ENCODE measurements around the gene FAF2.
A peak's percentile ranks its signal among the peaks of the same experiment; 100 is the strongest.

FAF2 gene

GRCh38 chr5:176531902-176532493 lies 83.8 kb downstream of the FAF2 start:
- no peak for DNase-seq (ENCODE audit: low read depth)

GRCh38 chr5:176532795-176533194 lies 84.6 kb downstream of the FAF2 start:
- no peak for DNase-seq (ENCODE audit: low read depth)

- DNase-seq (ENCODE audit: low read depth), result no peak
Measured at GRCh38 chr5:176533390-176533789, 85.2 kb downstream of the FAF2 start.

DNA sequence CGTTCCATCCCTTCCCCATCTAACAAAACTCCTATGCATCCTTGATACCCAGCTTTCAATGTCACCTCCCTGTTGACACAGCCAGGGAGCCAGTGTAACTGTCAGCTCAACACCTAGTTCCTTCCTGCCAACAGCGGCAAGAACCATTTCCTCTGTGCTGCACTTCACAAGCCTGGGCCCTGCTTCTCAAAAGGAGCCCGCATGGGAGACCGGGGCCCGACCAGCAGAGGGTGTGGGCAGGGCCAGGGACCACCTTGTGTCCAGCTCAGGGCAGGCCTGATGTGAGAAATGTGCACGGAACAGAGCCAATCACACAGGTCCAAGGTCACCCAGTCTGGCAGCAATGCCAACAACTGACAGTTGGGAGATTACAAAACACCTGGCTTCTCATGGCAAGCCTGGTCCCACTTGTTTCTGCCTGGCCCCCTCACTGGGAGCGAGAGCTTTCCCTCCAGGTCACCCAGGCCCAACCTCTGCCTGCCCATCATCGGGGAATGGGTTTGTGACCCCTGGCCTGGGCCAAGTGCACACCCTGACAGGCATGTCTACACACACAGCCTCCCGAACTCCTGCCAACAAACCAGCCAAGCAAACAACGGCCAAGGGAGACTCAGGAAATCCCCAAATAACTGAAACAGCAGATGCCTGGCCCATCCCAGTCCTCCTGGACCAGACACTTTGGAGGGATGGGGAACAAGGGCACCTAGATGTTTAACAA lies 85.9 kb downstream of the FAF2 start:
- no peak for DNase-seq (ENCODE audit: low read depth)

GRCh38 chr5:176534640-176535039 lies 86.5 kb downstream of the FAF2 start:
- DNase-seq (ENCODE audit: low read depth), result no peak

GRCh38 chr5:176535101-176535663 lies 87.0 kb downstream of the FAF2 start:
- no peak for DNase-seq (ENCODE audit: low read depth)

DNA sequence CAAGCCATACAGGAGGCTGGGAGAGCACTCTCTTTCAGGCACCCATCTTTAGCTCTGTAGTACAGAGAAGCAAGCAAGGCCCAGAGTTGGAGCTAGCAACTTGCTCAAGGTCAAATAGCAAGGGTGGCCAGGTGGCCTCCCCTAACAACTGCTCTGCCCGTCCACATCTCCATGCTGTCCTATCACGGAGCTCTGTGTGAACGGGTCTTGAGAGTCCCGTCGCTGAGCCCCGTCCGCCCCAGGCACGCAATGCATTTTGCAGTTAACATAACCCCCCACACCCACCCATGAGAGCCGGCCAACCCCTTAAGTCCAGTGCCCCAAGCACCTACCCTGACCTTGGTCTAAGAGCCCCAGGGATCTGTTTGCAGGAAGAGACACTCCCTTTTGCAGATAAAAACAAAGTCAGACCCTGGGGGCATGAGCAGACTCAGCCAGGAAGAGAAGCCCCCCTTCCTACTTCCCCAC lies 87.5 kb downstream of the FAF2 start:
- DNase-seq (ENCODE audit: low read depth), result no peak

- DNase-seq (ENCODE audit: low read depth), result peak; percentile 68
Measured at GRCh38 chr5:176536132-176536901, 88.1 kb downstream of the FAF2 start.

DNA sequence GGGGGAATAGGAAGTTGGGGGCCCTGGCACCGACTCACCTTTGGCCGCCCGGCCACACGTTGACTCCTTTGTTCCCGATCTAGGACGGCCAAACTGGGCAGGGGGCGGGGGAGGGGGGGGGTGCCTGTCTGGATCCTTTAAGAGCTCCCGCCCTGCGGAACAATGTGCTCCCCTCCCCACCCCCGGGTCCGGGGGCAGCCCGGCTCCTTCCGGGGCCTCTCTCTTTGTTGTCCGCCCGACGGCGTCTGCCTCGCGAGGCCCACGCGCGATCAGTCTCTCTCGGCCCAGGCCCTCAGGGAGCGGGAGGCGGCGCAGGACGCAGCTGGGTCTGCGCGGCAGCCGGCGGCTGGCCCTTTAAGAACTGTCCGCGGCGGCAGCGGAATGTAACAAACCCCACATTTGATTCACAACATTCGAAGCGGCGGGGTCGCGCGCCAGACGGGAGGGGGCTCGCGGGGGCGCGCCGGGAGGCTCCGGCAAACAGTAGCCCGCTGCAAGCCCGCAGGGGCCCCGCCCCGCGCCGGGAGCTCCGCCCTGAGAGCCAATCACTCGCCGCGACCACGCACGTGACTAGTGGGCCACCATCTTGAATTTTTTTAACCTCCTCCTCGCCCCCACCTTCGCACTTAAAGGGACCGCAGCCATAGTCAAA lies 88.8 kb downstream of the FAF2 start, which contains the start of gene RNF44:
Gene RNF44, minus strand, starts transcription at position 501 of the 652 bp plus-strand sequence. CDS start 4,930 bp downstream, outside the sequence.
- DNase-seq (ENCODE audit: low read depth), result peak; percentile 96

DNA sequence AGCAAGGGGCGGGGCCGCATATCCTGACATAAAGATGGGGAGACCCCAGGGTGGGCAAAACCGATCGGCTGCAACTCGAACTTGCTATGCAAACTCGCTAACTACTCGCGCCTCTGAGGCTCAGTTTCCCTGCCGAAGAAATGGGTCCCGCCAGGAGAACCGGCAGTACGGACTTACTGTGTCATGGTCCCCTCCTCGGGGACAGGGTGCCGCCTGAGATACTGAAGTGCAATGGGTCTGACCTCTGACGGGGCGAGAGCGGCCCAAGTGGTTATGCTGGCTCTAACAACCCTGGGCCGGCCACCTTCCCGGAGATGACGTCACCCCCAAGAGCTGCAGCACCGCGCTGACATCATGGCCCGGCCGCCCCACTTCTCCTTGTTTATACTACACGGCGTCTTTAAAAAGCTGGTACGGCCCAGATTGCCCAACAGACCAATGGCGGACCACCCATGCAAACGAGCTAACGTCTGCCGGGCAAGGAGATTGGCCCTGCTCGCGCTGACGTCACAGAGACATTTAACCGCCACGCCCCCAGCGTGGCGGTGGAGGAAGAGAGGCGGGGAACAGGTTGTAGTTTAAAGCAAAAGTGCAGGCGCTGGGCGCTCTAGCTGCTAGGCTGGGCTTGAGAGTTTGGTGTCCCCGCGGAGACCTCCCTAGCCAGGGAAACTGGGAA lies 89.5 kb downstream of the FAF2 start:
- peak; percentile 96 for DNase-seq (ENCODE audit: low read depth)

DNA sequence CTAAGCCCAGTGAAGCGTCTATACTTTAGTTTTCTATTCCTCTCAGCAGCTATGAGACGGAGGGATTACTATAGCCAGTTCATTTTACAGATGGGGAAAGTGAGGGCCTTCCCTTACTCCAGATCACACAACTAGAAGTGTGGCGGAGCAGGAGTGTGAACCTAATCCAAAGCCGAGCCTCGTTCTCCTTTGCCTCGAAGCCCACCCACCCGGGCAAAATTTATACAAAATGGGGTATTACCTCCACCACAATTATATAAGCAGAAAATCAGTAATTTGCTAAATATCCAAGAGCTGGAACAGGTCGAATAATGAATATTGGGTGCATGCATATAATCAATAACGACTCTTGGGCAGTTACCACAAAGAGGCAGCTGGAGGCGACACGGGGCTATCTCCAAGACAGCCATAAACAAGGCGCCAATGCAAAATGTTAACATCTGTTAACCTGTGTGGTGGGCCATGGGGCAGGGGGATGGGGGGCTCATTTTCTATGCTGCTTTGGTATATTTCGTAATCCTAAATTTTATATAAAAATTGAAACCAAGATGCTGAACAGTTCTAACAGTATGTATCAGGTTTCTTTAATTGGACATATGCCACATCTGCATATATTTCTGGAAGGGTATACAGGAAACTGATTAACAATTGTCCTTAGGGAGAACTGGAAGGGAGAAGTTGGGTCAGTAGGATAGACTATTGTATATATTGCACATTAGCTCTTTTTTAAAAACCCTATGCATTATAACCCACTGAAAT lies 90.2 kb downstream of the FAF2 start:
- no peak for DNase-seq (ENCODE audit: low read depth)

GRCh38 chr5:176538989-176539384 lies 90.8 kb downstream of the FAF2 start:
- no peak for DNase-seq (ENCODE audit: low read depth)

- no peak for DNase-seq (ENCODE audit: low read depth)
Measured at GRCh38 chr5:176540476-176540899, 92.3 kb downstream of the FAF2 start.

- no peak for DNase-seq (ENCODE audit: low read depth)
Measured at GRCh38 chr5:176540956-176541337, 92.8 kb downstream of the FAF2 start.

- DNase-seq (ENCODE audit: low read depth), result peak; percentile 41
Measured at GRCh38 chr5:176541338-176542134, 93.4 kb downstream of the FAF2 start.

GRCh38 chr5:176542135-176542595 lies 94.0 kb downstream of the FAF2 start:
- peak; percentile 43 for DNase-seq (ENCODE audit: low read depth)

GRCh38 chr5:176542596-176543427 lies 94.6 kb downstream of the FAF2 start:
- DNase-seq (ENCODE audit: low read depth), result no peak

- DNase-seq (ENCODE audit: low read depth), result no peak
Measured at GRCh38 chr5:176543428-176544182, 95.4 kb downstream of the FAF2 start.
